ENCODE data around the gene DHX15.

DNA sequence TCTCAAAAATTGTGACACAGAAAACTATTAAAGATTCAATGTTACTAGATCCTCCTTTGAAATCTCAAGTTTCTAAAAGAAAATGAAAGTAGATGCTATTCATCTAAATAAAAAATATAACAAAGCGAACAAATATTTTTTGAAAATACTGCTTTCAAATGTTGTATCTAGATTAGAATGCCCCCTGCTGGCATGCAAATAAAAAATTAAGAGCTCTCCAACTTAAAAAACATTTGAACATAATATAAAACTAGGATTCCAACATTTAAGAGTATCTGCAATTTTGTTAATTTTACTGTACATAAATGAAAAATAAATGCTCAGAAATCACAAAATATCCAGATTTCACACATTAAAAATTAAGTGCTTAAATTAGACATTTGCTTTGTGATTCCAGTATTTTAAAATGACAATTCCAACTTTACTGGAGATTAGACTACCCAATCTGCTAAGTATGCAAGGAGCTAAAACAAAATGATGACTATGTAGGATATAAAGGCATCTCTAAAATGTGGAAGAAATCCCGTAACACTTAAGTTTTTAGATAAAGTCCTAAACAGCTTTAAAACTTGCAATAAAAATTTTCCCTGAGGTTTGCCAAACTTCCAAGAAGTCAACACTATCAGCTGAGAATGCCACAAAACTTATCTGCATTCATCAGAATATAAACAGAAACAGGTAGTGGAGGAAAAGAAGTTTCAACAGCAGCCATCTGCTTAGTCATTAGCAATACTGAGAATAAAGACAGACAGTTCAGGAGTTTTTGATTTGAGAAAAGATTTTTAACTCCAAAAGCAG lies 32.7 kb downstream of the DHX15 start:
- no peak for TF ChIP-seq MYC (IDR thresholded peaks at IDR 0.05; ENCODE audit: low read depth, low read length)
- TF ChIP-seq MYC (CRISPR knock-in tag; IDR thresholded peaks at IDR 0.05; ENCODE audit: borderline replicate concordance, low read depth): no peak
- no peak for TF ChIP-seq MEF2A (IDR thresholded peaks at IDR 0.05; ENCODE audit: control insufficient read depth, low read depth, low read length)
- TF ChIP-seq TBL1XR1 (IDR thresholded peaks at IDR 0.05; ENCODE audit: low read length in 2 of 2): no peak
- TF ChIP-seq, protein P1, sequence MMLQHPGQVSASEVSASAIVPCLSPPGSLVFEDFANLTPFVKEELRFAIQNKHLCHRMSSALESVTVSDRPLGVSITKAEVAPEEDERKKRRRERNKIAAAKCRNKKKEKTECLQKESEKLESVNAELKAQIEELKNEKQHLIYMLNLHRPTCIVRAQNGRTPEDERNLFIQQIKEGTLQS (IDR thresholded peaks at IDR 0.05): no peak
- TF ChIP-seq, protein P1 (CRISPR knock-in tag; conservative IDR thresholded peaks at IDR 0.05): no peak
- no peak for TF ChIP-seq POLR2AphosphoS5 (IDR thresholded peaks at IDR 0.05; ENCODE audit: control insufficient read depth, insufficient read depth, low read depth, low read length)
- TF ChIP-seq EZH2 (IDR thresholded peaks at IDR 0.05; ENCODE audit: borderline replicate concordance, low read depth, low read length): no peak
- no peak for TF ChIP-seq BHLHE40 (IDR thresholded peaks at IDR 0.05; ENCODE audit: low read length)
- TF ChIP-seq TAF1 (IDR thresholded peaks at IDR 0.05; ENCODE audit: control insufficient read depth, extremely low read depth, insufficient read depth, low read length, severe bottlenecking): no peak
- TF ChIP-seq, protein P2, sequence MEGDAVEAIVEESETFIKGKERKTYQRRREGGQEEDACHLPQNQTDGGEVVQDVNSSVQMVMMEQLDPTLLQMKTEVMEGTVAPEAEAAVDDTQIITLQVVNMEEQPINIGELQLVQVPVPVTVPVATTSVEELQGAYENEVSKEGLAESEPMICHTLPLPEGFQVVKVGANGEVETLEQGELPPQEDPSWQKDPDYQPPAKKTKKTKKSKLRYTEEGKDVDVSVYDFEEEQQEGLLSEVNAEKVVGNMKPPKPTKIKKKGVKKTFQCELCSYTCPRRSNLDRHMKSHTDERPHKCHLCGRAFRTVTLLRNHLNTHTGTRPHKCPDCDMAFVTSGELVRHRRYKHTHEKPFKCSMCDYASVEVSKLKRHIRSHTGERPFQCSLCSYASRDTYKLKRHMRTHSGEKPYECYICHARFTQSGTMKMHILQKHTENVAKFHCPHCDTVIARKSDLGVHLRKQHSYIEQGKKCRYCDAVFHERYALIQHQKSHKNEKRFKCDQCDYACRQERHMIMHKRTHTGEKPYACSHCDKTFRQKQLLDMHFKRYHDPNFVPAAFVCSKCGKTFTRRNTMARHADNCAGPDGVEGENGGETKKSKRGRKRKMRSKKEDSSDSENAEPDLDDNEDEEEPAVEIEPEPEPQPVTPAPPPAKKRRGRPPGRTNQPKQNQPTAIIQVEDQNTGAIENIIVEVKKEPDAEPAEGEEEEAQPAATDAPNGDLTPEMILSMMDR (IDR thresholded peaks at IDR 0.05 in 2 of 3, conservative IDR thresholded peaks at IDR 0.05 in 1 of 3; ENCODE audit: insufficient read depth in 2 of 3, low read depth in 1 of 3, low read length in 3 of 3): peak in 1 of 3 experiments; percentile 32; a peak in 2 of 6 replicates
- TF ChIP-seq, protein P3, sequence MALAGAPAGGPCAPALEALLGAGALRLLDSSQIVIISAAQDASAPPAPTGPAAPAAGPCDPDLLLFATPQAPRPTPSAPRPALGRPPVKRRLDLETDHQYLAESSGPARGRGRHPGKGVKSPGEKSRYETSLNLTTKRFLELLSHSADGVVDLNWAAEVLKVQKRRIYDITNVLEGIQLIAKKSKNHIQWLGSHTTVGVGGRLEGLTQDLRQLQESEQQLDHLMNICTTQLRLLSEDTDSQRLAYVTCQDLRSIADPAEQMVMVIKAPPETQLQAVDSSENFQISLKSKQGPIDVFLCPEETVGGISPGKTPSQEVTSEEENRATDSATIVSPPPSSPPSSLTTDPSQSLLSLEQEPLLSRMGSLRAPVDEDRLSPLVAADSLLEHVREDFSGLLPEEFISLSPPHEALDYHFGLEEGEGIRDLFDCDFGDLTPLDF (CRISPR knock-in tag; IDR thresholded peaks at IDR 0.05): no peak
- no peak for TF ChIP-seq ATF1 (CRISPR knock-in tag; IDR thresholded peaks at IDR 0.05)
- TF ChIP-seq ATF1 (tag; IDR thresholded peaks at IDR 0.05): no peak
- TF ChIP-seq FOXP1 (CRISPR knock-in tag; IDR thresholded peaks at IDR 0.05): no peak
- TF ChIP-seq, protein P4, sequence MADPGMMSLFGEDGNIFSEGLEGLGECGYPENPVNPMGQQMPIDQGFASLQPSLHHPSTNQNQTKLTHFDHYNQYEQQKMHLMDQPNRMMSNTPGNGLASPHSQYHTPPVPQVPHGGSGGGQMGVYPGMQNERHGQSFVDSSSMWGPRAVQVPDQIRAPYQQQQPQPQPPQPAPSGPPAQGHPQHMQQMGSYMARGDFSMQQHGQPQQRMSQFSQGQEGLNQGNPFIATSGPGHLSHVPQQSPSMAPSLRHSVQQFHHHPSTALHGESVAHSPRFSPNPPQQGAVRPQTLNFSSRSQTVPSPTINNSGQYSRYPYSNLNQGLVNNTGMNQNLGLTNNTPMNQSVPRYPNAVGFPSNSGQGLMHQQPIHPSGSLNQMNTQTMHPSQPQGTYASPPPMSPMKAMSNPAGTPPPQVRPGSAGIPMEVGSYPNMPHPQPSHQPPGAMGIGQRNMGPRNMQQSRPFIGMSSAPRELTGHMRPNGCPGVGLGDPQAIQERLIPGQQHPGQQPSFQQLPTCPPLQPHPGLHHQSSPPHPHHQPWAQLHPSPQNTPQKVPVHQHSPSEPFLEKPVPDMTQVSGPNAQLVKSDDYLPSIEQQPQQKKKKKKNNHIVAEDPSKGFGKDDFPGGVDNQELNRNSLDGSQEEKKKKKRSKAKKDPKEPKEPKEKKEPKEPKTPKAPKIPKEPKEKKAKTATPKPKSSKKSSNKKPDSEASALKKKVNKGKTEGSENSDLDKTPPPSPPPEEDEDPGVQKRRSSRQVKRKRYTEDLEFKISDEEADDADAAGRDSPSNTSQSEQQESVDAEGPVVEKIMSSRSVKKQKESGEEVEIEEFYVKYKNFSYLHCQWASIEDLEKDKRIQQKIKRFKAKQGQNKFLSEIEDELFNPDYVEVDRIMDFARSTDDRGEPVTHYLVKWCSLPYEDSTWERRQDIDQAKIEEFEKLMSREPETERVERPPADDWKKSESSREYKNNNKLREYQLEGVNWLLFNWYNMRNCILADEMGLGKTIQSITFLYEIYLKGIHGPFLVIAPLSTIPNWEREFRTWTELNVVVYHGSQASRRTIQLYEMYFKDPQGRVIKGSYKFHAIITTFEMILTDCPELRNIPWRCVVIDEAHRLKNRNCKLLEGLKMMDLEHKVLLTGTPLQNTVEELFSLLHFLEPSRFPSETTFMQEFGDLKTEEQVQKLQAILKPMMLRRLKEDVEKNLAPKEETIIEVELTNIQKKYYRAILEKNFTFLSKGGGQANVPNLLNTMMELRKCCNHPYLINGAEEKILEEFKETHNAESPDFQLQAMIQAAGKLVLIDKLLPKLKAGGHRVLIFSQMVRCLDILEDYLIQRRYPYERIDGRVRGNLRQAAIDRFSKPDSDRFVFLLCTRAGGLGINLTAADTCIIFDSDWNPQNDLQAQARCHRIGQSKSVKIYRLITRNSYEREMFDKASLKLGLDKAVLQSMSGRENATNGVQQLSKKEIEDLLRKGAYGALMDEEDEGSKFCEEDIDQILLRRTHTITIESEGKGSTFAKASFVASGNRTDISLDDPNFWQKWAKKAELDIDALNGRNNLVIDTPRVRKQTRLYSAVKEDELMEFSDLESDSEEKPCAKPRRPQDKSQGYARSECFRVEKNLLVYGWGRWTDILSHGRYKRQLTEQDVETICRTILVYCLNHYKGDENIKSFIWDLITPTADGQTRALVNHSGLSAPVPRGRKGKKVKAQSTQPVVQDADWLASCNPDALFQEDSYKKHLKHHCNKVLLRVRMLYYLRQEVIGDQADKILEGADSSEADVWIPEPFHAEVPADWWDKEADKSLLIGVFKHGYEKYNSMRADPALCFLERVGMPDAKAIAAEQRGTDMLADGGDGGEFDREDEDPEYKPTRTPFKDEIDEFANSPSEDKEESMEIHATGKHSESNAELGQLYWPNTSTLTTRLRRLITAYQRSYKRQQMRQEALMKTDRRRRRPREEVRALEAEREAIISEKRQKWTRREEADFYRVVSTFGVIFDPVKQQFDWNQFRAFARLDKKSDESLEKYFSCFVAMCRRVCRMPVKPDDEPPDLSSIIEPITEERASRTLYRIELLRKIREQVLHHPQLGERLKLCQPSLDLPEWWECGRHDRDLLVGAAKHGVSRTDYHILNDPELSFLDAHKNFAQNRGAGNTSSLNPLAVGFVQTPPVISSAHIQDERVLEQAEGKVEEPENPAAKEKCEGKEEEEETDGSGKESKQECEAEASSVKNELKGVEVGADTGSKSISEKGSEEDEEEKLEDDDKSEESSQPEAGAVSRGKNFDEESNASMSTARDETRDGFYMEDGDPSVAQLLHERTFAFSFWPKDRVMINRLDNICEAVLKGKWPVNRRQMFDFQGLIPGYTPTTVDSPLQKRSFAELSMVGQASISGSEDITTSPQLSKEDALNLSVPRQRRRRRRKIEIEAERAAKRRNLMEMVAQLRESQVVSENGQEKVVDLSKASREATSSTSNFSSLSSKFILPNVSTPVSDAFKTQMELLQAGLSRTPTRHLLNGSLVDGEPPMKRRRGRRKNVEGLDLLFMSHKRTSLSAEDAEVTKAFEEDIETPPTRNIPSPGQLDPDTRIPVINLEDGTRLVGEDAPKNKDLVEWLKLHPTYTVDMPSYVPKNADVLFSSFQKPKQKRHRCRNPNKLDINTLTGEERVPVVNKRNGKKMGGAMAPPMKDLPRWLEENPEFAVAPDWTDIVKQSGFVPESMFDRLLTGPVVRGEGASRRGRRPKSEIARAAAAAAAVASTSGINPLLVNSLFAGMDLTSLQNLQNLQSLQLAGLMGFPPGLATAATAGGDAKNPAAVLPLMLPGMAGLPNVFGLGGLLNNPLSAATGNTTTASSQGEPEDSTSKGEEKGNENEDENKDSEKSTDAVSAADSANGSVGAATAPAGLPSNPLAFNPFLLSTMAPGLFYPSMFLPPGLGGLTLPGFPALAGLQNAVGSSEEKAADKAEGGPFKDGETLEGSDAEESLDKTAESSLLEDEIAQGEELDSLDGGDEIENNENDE (IDR thresholded peaks at IDR 0.05; ENCODE audit: low read depth, low read length): no peak

Measured in K562 (cell line).